K562 (cell line): ENCODE results near the gene STX1B. TPM values are rescaled to one million over a fixed set of nuclear protein-coding genes. Genes with fewer than 3 reads are reported as not detected.

Source experiments
- EP300 ChIP-seq: IDR thresholded peaks from 2 replicates; pipeline ENCODE4 v1.6.1; 2012; ENCODE audit warnings: low read length, improper control_type of control experiment
- FOXK1 ChIP-seq: sonication (generic); formaldehyde crosslinking; IDR thresholded peaks from 2 replicates; pipeline ENCODE4 v1.8.0; 2022; ENCODE audit warnings: missing genetic modification reagents, mild to moderate bottlenecking, borderline replicate concordance
- GABPA ChIP-seq: fragments of 200-800 bp; sonication (Bioruptor generic); conservative IDR thresholded peaks from 2 replicates; pipeline ENCODE4 v1.6.1; 2016; ENCODE audit warnings: low read depth, missing genetic modification characterization, missing compliant biosample characterization
- NBN ChIP-seq: fragments of 450-650 bp; IDR thresholded peaks from 2 replicates; pipeline ENCODE4 v1.6.1; 2016; ENCODE audit warnings: low read depth, mild to moderate bottlenecking
- RB1 ChIP-seq: fragments of 450-650 bp; IDR thresholded peaks from 2 replicates; pipeline ENCODE4 v1.6.1; 2017; ENCODE audit warnings: low read depth, mild to moderate bottlenecking
- ZFP30 ChIP-seq: fragments of 250-450 bp; sonication (Bioruptor Pico); IDR thresholded peaks from 2 replicates; pipeline ENCODE4 v1.8.0; 2022; ENCODE audit warnings: moderate library complexity, mild to moderate bottlenecking, inconsistent platforms, borderline replicate concordance
- ZNF707 ChIP-seq: fragments of 250-450 bp; sonication (Bioruptor Pico); conservative IDR thresholded peaks from 2 replicates; pipeline ENCODE4 v1.8.0; 2022; ENCODE audit warnings: inconsistent platforms, mild to moderate bottlenecking, moderate library complexity
- polyA plus RNA-seq, 8 experiments: library from polyadenylated mRNA; depleted of rRNA in 4 of 8; stranded (reverse) in 5 of 8; unstranded in 3 of 8; fragments of >200 nt; fragmentation: Nextera tagmentation in 2 of 8; fragmentation: Illumina TruSeq in 1 of 8; extraction: Ambion mirVana in 2 of 8; extraction: Trizol in 1 of 8; gene quantifications; 2 replicates each; pipeline versions ENCODE4 v1.2.1 to v1.2.3, GENCODE V29; 2011 to 2014; ENCODE audit warnings: inconsistent platforms in 1 of 8, missing spikeins in 1 of 8
- total RNA-seq, 7 experiments: library from RNA; depleted of rRNA in 6 of 7; stranded (reverse); fragments of >200 nt in 6 of 7; fragmentation: Illumina TruSeq in 2 of 7; extraction: Trizol in 2 of 7; gene quantifications; 2 replicates each; pipeline versions ENCODE4 v1.2.1 to v1.2.3, GENCODE V29; 2011 to 2021; ENCODE audit warnings: low replicate concordance in 1 of 7
- TF ChIP-seq, protein P1 (sequence below): fragments of 250-450 bp; sonication (Bioruptor Pico); IDR thresholded peaks from 2 replicates; pipeline ENCODE4 v1.4.0; 2020
- TF ChIP-seq, protein P2 (sequence below): IDR thresholded peaks from 3 replicates; pipeline ENCODE4 v1.6.1; 2011; ENCODE audit warnings: borderline replicate concordance, mild to moderate bottlenecking, moderate library complexity; ENCODE audit not compliant: insufficient read length; ENCODE audit errors: extremely low read depth
- TF ChIP-seq, protein P3 (sequence below): fragments of 450-650 bp; formaldehyde crosslinking; IDR thresholded peaks from 2 replicates; pipeline ENCODE4 v1.4.0; 2022; ENCODE audit warnings: missing genetic modification characterization
- TF ChIP-seq, protein P4 (sequence below): sonication (generic); formaldehyde crosslinking; IDR thresholded peaks from 2 replicates; pipeline ENCODE4 v1.5.0; 2020; ENCODE audit warnings: missing genetic modification reagents
- TF ChIP-seq, protein P5 (sequence below): fragments of 450-650 bp; formaldehyde crosslinking; IDR thresholded peaks from 2 replicates; pipeline ENCODE4 v1.4.0; 2020; ENCODE audit warnings: mild to moderate bottlenecking, mixed read lengths

The STX1B gene
- total and polyA plus RNA-seq, 9 of the 15 experiments (the other 6 are each of a cell fraction or from before 2014, with no cell fraction given) = 0.07 to 2.5 (median 0.86) TPM

DNA sequence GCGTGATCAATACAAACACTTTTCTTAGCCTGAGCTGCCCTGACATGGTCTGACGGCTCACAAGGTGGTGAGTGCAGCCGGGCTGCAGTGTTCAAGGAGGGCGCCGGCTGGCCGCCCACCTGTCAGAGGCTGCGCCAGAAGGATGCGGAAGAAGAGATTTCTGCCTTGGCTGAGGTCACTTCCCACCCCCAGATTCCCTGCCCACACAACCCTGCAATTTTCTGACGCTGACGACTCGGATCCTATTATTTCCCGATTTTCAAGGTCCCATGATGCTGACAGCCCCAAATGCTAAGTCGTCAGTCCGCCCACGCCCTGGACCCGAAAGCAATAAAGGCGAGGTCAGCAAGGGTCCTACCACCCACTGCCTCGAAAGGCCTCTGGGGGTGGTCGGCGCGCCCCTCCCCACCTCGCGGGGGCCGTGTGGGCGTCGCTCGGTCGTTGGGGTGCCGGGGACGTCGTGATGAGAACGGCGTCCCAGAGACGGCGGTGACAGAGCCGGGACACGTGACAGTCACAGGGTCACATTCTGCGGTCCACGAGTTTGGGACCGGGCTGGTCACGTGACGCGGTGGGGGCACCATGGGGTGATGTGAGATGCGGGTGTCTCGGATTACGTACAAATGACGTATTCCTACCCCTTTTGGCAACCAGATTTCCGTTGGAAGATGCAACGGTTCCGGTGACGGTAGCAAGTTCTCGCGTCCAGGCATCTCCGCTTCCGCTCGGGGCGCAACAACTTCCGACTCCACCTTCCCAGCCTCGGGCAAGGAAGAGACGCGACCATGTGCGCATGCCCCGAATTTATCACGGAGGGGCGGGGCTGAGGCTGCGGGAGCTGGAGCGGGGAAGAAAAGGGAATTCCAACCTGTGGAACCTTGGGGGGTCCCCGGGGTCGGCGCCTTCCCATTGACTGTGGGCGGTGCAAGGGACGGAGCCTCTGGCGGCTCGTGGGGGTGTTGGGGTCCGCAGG, 22.6 kb upstream of the STX1B start, which contains the start of gene STX4 (continued):
- TF ChIP-seq, protein P1, sequence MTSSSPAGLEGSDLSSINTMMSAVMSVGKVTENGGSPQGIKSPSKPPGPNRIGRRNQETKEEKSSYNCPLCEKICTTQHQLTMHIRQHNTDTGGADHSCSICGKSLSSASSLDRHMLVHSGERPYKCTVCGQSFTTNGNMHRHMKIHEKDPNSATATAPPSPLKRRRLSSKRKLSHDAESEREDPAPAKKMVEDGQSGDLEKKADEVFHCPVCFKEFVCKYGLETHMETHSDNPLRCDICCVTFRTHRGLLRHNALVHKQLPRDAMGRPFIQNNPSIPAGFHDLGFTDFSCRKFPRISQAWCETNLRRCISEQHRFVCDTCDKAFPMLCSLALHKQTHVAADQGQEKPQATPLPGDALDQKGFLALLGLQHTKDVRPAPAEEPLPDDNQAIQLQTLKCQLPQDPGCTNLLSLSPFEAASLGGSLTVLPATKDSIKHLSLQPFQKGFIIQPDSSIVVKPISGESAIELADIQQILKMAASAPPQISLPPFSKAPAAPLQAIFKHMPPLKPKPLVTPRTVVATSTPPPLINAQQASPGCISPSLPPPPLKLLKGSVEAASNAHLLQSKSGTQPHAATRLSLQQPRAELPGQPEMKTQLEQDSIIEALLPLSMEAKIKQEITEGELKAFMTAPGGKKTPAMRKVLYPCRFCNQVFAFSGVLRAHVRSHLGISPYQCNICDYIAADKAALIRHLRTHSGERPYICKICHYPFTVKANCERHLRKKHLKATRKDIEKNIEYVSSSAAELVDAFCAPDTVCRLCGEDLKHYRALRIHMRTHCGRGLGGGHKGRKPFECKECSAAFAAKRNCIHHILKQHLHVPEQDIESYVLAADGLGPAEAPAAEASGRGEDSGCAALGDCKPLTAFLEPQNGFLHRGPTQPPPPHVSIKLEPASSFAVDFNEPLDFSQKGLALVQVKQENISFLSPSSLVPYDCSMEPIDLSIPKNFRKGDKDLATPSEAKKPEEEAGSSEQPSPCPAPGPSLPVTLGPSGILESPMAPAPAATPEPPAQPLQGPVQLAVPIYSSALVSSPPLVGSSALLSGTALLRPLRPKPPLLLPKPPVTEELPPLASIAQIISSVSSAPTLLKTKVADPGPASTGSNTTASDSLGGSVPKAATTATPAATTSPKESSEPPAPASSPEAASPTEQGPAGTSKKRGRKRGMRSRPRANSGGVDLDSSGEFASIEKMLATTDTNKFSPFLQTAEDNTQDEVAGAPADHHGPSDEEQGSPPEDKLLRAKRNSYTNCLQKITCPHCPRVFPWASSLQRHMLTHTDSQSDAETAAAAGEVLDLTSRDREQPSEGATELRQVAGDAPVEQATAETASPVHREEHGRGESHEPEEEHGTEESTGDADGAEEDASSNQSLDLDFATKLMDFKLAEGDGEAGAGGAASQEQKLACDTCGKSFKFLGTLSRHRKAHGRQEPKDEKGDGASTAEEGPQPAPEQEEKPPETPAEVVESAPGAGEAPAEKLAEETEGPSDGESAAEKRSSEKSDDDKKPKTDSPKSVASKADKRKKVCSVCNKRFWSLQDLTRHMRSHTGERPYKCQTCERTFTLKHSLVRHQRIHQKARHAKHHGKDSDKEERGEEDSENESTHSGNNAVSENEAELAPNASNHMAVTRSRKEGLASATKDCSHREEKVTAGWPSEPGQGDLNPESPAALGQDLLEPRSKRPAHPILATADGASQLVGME (CRISPR knock-in tag) = peak; percentile 62
- TF ChIP-seq ZFP30 (CRISPR knock-in tag) (no peak), ZNF707 (CRISPR knock-in tag) (no peak), RB1 (no peak; the same call in 1 of the 2 replicates), NBN (peak; percentile 86), EP300 (peak; percentile 81), FOXK1 (CRISPR knock-in tag) (peak; percentile 89; the same call in 1 of the 2 replicates), GABPA (tag) (peak; percentile 99)
- TF ChIP-seq, protein P2, sequence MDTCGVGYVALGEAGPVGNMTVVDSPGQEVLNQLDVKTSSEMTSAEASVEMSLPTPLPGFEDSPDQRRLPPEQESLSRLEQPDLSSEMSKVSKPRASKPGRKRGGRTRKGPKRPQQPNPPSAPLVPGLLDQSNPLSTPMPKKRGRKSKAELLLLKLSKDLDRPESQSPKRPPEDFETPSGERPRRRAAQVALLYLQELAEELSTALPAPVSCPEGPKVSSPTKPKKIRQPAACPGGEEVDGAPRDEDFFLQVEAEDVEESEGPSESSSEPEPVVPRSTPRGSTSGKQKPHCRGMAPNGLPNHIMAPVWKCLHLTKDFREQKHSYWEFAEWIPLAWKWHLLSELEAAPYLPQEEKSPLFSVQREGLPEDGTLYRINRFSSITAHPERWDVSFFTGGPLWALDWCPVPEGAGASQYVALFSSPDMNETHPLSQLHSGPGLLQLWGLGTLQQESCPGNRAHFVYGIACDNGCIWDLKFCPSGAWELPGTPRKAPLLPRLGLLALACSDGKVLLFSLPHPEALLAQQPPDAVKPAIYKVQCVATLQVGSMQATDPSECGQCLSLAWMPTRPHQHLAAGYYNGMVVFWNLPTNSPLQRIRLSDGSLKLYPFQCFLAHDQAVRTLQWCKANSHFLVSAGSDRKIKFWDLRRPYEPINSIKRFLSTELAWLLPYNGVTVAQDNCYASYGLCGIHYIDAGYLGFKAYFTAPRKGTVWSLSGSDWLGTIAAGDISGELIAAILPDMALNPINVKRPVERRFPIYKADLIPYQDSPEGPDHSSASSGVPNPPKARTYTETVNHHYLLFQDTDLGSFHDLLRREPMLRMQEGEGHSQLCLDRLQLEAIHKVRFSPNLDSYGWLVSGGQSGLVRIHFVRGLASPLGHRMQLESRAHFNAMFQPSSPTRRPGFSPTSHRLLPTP = no peak
- TF ChIP-seq, protein P3, sequence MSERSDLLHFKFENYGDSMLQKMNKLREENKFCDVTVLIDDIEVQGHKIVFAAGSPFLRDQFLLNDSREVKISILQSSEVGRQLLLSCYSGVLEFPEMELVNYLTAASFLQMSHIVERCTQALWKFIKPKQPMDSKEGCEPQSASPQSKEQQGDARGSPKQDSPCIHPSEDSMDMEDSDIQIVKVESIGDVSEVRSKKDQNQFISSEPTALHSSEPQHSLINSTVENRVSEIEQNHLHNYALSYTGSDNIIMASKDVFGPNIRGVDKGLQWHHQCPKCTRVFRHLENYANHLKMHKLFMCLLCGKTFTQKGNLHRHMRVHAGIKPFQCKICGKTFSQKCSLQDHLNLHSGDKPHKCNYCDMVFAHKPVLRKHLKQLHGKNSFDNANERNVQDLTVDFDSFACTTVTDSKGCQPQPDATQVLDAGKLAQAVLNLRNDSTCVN (CRISPR knock-in tag) = no peak
- TF ChIP-seq, protein P4, sequence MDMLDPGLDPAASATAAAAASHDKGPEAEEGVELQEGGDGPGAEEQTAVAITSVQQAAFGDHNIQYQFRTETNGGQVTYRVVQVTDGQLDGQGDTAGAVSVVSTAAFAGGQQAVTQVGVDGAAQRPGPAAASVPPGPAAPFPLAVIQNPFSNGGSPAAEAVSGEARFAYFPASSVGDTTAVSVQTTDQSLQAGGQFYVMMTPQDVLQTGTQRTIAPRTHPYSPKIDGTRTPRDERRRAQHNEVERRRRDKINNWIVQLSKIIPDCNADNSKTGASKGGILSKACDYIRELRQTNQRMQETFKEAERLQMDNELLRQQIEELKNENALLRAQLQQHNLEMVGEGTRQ (CRISPR knock-in tag) = peak; percentile 99
- TF ChIP-seq, protein P5, sequence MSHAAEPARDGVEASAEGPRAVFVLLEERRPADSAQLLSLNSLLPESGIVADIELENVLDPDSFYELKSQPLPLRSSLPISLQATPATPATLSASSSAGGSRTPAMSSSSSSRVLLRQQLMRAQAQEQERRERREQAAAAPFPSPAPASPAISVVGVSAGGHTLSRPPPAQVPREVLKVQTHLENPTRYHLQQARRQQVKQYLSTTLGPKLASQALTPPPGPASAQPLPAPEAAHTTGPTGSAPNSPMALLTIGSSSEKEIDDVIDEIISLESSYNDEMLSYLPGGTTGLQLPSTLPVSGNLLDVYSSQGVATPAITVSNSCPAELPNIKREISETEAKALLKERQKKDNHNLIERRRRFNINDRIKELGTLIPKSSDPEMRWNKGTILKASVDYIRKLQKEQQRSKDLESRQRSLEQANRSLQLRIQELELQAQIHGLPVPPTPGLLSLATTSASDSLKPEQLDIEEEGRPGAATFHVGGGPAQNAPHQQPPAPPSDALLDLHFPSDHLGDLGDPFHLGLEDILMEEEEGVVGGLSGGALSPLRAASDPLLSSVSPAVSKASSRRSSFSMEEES (CRISPR knock-in tag) = peak; percentile 100
